HCT116 (cell line): Measurements from ENCODE around the gene DIO3. TPM values are rescaled to one million over a fixed set of nuclear protein-coding genes. Genes with fewer than 3 reads are reported as not detected.

ENCODE experiments used
- ATAC-seq: fragments of 200-7000 bp; cut with Tn5 transposase; 2 replicates; pipeline ENCODE4 v1.9.1; 2020; ENCODE audit warnings: mild to moderate bottlenecking, moderate library complexity
- BruUV-seq: library from RNA; stranded (reverse); fragments of 400-500 nt; replicated peaks from 2 replicates; lab custom pipeline; 2021; lab: Mats Ljungman, UMichigan
- CTCF ChIA-PET: fragments of 300-600 bp; sonication (Branson Sonifier 250); formaldehyde crosslinking; loops from one replicate; lab custom pipeline; 2021; ENCODE audit warnings: antibody characterized with exemption; lab: Charles Lee
- POLR2A ChIA-PET: fragments of 300-600, 350-600 bp; sonication (Branson Sonifier 250); formaldehyde crosslinking; loops from one replicate; lab custom pipeline; 2021; ENCODE audit warnings: antibody characterized with exemption; lab: Charles Lee
- RAD21 ChIA-PET, 2 experiments: fragments of 300-600 bp; sonication (Branson Sonifier 250); formaldehyde crosslinking; loops; one replicate each; lab custom pipeline; 2023; ENCODE audit warnings: low total read pairs in 2 of 2; ENCODE audit not compliant: uncharacterized antibody in 2 of 2, unreplicated experiment in 2 of 2, low non-redundant PET in 1 of 2; lab: Charles Lee
- DNase-seq: peaks from one replicate; pipeline ENCODE4 v3.0.0-alpha.2; 2010; ENCODE audit warnings: low read depth, low spot score
- H2AFZ ChIP-seq: fragments of 200-600 bp; shearing (Covaris generic), sonication (generic); 2 replicates; pipeline ENCODE4 v1.6.1; 2017; ENCODE audit warnings: low read depth, mixed run types, mixed read lengths, antibody characterized with exemption, low read length; ENCODE audit not compliant: poor library complexity, severe bottlenecking
- H3K27ac ChIP-seq: 2 replicates; pipeline ENCODE4 v1.5.1; 2012; ENCODE audit warnings: low read depth, low read length
- H3K27me3 ChIP-seq: fragments of 200-600 bp; sonication (generic); 2 replicates; pipeline ENCODE4 v1.6.1; 2016; ENCODE audit warnings: mixed run types, low read length, mixed read lengths; ENCODE audit not compliant: insufficient read depth
- H3K36me3 ChIP-seq, 2 experiments: fragments of 200-500 bp in 1 of 2; fragments of 200-600 bp in 1 of 2; sonication (Bioruptor generic) in 1 of 2; sonication (generic) in 1 of 2; 2 replicates each; pipeline versions ENCODE4 v1.5.1 to v1.6.1; 2014 to 2016; ENCODE audit warnings: low read length in 2 of 2, inconsistent platforms in 1 of 2, mixed read lengths in 1 of 2, mixed run types in 1 of 2; ENCODE audit not compliant: insufficient read depth in 2 of 2, control insufficient read depth in 1 of 2
- H3K4me1 ChIP-seq, 2 experiments: fragments of 200-600 bp in 1 of 2; sonication (generic) in 1 of 2; 2 replicates each; pipeline versions ENCODE4 v1.5.1 to v1.6.1; 2012 to 2017; ENCODE audit warnings: low read length in 2 of 2, inconsistent platforms in 1 of 2, mild to moderate bottlenecking in 1 of 2, mixed read lengths in 1 of 2, mixed run types in 1 of 2, moderate library complexity in 1 of 2; ENCODE audit not compliant: insufficient read depth in 2 of 2, control insufficient read depth in 1 of 2
- H3K4me2 ChIP-seq: fragments of 200-600 bp; sonication (generic); 2 replicates; pipeline ENCODE4 v1.6.1; 2017; ENCODE audit warnings: mixed run types, low read length, mixed read lengths
- H3K4me3 ChIP-seq, 2 experiments: fragments of 200-600 bp in 1 of 2; sonication (generic) in 1 of 2; replicated peaks in 1 of 2; 2 replicates each; pipeline ENCODE4 v1.5.1; 2011 to 2016; ENCODE audit warnings: low read length in 2 of 2, control low read depth in 1 of 2, low read depth in 1 of 2, mild to moderate bottlenecking in 1 of 2, mixed read lengths in 1 of 2, mixed run types in 1 of 2
- H3K79me2 ChIP-seq: fragments of 200-600 bp; sonication (generic); 2 replicates; pipeline ENCODE4 v1.6.1; 2017; ENCODE audit warnings: mild to moderate bottlenecking, mixed run types, low read length, moderate library complexity, mixed read lengths; ENCODE audit not compliant: insufficient read depth
- H3K9ac ChIP-seq: fragments of 200-600 bp; sonication (generic); 2 replicates; pipeline ENCODE4 v1.6.1; 2016; ENCODE audit warnings: low read length, mixed read lengths
- H3K9me2 ChIP-seq: fragments of 200-600 bp; sonication (generic), shearing (Covaris generic); 2 replicates; pipeline ENCODE4 v1.6.1; 2017; ENCODE audit warnings: mixed run types, mild to moderate bottlenecking, moderate library complexity; ENCODE audit not compliant: insufficient read depth
- H3K9me3 ChIP-seq, 2 experiments: fragments of 200-500 bp in 1 of 2; fragments of 200-600 bp in 1 of 2; sonication (Bioruptor generic) in 1 of 2; sonication (generic) in 1 of 2; 2 replicates each; pipeline ENCODE4 v1.6.1; 2014 to 2017; ENCODE audit warnings: low read length in 2 of 2, mixed read lengths in 2 of 2, inconsistent platforms in 1 of 2, low read depth in 1 of 2, mild to moderate bottlenecking in 1 of 2, mixed run types in 1 of 2, moderate library complexity in 1 of 2; ENCODE audit not compliant: control insufficient read depth in 1 of 2, insufficient read depth in 1 of 2
- H4K20me1 ChIP-seq: fragments of 200-600 bp; sonication (generic), shearing (Covaris generic); 2 replicates; pipeline ENCODE4 v1.6.1; 2017; ENCODE audit warnings: mixed run types, mild to moderate bottlenecking, moderate library complexity; ENCODE audit not compliant: insufficient read depth
- CBX3 ChIP-seq: IDR thresholded peaks from 2 replicates; pipeline ENCODE4 v1.6.1; 2012; ENCODE audit warnings: low read depth
- CEBPB ChIP-seq: IDR thresholded peaks from 2 replicates; pipeline ENCODE4 v1.6.1; 2012; ENCODE audit warnings: low read depth
- ELF1 ChIP-seq: IDR thresholded peaks from 2 replicates; pipeline ENCODE4 v1.6.1; 2012; ENCODE audit warnings: low read depth, borderline replicate concordance
- EZH2 ChIP-seq: fragments of 200-600 bp; sonication (generic); IDR thresholded peaks from 2 replicates; pipeline ENCODE4 v1.6.1; 2017; ENCODE audit warnings: antibody characterized with exemption, mixed run types
- FOSL1 ChIP-seq: IDR thresholded peaks from 2 replicates; pipeline ENCODE4 v1.6.1; 2012; ENCODE audit warnings: low read depth
- JUND ChIP-seq: IDR thresholded peaks from 2 replicates; pipeline ENCODE4 v1.6.1; 2012
- POLR2A ChIP-seq: IDR thresholded peaks from 2 replicates; pipeline ENCODE4 v1.7.0; 2011; ENCODE audit warnings: borderline replicate concordance; ENCODE audit not compliant: insufficient read depth, insufficient read length; ENCODE audit errors: extremely low read depth
- RAD21 ChIP-seq: IDR thresholded peaks from 2 replicates; pipeline ENCODE4 v1.6.1; 2012; ENCODE audit warnings: low read depth, mild to moderate bottlenecking
- SIN3A ChIP-seq: IDR thresholded peaks from 2 replicates; pipeline ENCODE4 v1.6.1; 2012; ENCODE audit warnings: low read depth
- SP1 ChIP-seq: IDR thresholded peaks from 2 replicates; pipeline ENCODE4 v1.6.1; 2012; ENCODE audit warnings: low read depth
- SRF ChIP-seq: IDR thresholded peaks from 2 replicates; pipeline ENCODE4 v1.6.1; 2012; ENCODE audit warnings: low read depth
- YY1 ChIP-seq: IDR thresholded peaks from 2 replicates; pipeline ENCODE4 v1.6.1; 2011; ENCODE audit warnings: low read length, low read depth, moderate library complexity, mild to moderate bottlenecking; ENCODE audit not compliant: insufficient replicate concordance; ENCODE audit errors: extremely low read depth
- ZBTB33 ChIP-seq: IDR thresholded peaks from 2 replicates; pipeline ENCODE4 v1.6.1; 2011; ENCODE audit warnings: mild to moderate bottlenecking, low read length, moderate library complexity; ENCODE audit not compliant: insufficient replicate concordance; ENCODE audit errors: extremely low read depth
- ZFX ChIP-seq: fragments of 450-650 bp; IDR thresholded peaks from 2 replicates; pipeline ENCODE4 v1.6.1; 2017
- ZNF274 ChIP-seq: fragments of 200-500 bp; sonication (Bioruptor generic); IDR thresholded peaks from 2 replicates; pipeline ENCODE4 v1.6.1; 2014; ENCODE audit warnings: mild to moderate bottlenecking, low read depth, low read length, inconsistent platforms
- intact Hi-C: fragments of 100-400 bp; cut with micrococcal nuclease; formaldehyde crosslinking; loops from 2 replicates; pipeline ENCODE4 v1.10.0; 2022
- total RNA-seq: library from RNA; stranded (reverse); gene quantifications from one replicate; pipeline ENCODE4 v1.2.1, GENCODE V29; 2021; ENCODE audit not compliant: unreplicated experiment
- TF ChIP-seq, protein P1 (sequence below): IDR thresholded peaks from 2 replicates; pipeline ENCODE4 v1.6.1; 2012
- TF ChIP-seq, protein P2 (sequence below): IDR thresholded peaks from 2 replicates; pipeline ENCODE4 v1.6.1; 2012

DIO3 gene
- total RNA-seq, 1 experiment from 2014 or later = 0.34 TPM

- Histone ChIP-seq H3K4me3 (no peak overlapping the region), H3K36me3 (no peaks in the 10 kb centered on the region), H3K4me1 (no peaks in the 10 kb centered on the region), H2AFZ (no peak overlapping the region), H3K27me3 (no peaks in the 10 kb centered on the region), H4K20me1 (no peaks in the 10 kb centered on the region), H3K9me3 (no peaks in the 10 kb centered on the region), H3K27ac (no peak overlapping the region), H3K4me2 (no peak overlapping the region), H3K9ac (no peak overlapping the region), H3K79me2 (no peaks in the 10 kb centered on the region), H3K9me2 (no peaks in the 10 kb centered on the region)
- ChIA-PET POLR2A (no interaction called here), CTCF (no interaction called here), RAD21 (no interaction called here)
- no peak for DNase-seq
- ATAC-seq = no peak
- no peak for TF ChIP-seq POLR2A
- TF ChIP-seq YY1 = no peak
- no peak for TF ChIP-seq JUND
- TF ChIP-seq ELF1 = no peak
- no peak for TF ChIP-seq ZNF274
- no peak for TF ChIP-seq CEBPB
- no peak for TF ChIP-seq SIN3A
- no peak for TF ChIP-seq SRF
- TF ChIP-seq SP1 = no peak
- no peak for TF ChIP-seq ZBTB33
- no peak for TF ChIP-seq CBX3
- no peak for TF ChIP-seq EZH2
- no peak for TF ChIP-seq ZFX
- TF ChIP-seq, protein P1, sequence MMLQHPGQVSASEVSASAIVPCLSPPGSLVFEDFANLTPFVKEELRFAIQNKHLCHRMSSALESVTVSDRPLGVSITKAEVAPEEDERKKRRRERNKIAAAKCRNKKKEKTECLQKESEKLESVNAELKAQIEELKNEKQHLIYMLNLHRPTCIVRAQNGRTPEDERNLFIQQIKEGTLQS = no peak
- no peak for TF ChIP-seq RAD21
- TF ChIP-seq, protein P2, sequence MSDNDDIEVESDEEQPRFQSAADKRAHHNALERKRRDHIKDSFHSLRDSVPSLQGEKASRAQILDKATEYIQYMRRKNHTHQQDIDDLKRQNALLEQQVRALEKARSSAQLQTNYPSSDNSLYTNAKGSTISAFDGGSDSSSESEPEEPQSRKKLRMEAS = no peak
- no peak for TF ChIP-seq FOSL1
- BruUV-seq = no TSS peak
- intact Hi-C loops = no loop called here
Observed at GRCh38 chr14:101593411-101594238, 32.3 kb downstream of the DIO3 start.
